K562 (cell line): ENCODE results near the gene DIPK1A.

Experiments used
- ATF7 ChIP-seq: fragments of 450-650 bp; IDR thresholded peaks from 2 replicates; pipeline ENCODE4 v1.7.1; 2014; ENCODE audit warnings: mild to moderate bottlenecking, moderate library complexity
- CREM ChIP-seq: IDR thresholded peaks from 2 replicates; pipeline ENCODE4 v1.6.1; 2014; ENCODE audit warnings: antibody characterized with exemption, low read depth
- CTCF ChIP-seq, 3 experiments: IDR thresholded peaks in 2 of 3; conservative IDR thresholded peaks in 1 of 3; 2 replicates each; pipeline ENCODE4 v1.5.1; 2011 to 2012; ENCODE audit warnings: low read length in 3 of 3, mild to moderate bottlenecking in 3 of 3, control low read depth in 2 of 3, improper control_type of control experiment in 1 of 3, inconsistent platforms in 1 of 3, low read depth in 1 of 3, mixed read lengths in 1 of 3, moderate library complexity in 1 of 3; ENCODE audit not compliant: insufficient read depth in 2 of 3
- IRF2 ChIP-seq: sonication (generic); formaldehyde crosslinking; IDR thresholded peaks from 2 replicates; pipeline ENCODE4 v1.8.1; 2022; ENCODE audit warnings: mild to moderate bottlenecking, missing genetic modification reagents
- POLR2A ChIP-seq: fragments of 450-650 bp; conservative IDR thresholded peaks from 2 replicates; pipeline ENCODE4 v1.6.1; 2016
- TOE1 ChIP-seq, 2 experiments: fragments of 450-650 bp in 1 of 2; sonication (generic) in 1 of 2; formaldehyde crosslinking in 1 of 2; IDR thresholded peaks; 2 replicates each; pipeline versions ENCODE4 v1.7.1 to v1.8.0; 2016 to 2022; ENCODE audit warnings: borderline replicate concordance in 2 of 2, mild to moderate bottlenecking in 2 of 2, antibody characterized with exemption in 1 of 2, inconsistent platforms in 1 of 2, low read depth in 1 of 2, missing genetic modification reagents in 1 of 2, moderate library complexity in 1 of 2
- ZNF212 ChIP-seq: fragments of 450-650 bp; formaldehyde crosslinking; IDR thresholded peaks from 2 replicates; pipeline ENCODE4 v1.4.0; 2020; ENCODE audit warnings: mild to moderate bottlenecking
- TF ChIP-seq, protein P1 (sequence below): sonication (generic); formaldehyde crosslinking; IDR thresholded peaks from 2 replicates; pipeline ENCODE4 v1.8.0; 2022; ENCODE audit warnings: mild to moderate bottlenecking, missing genetic modification reagents, borderline replicate concordance

DNA sequence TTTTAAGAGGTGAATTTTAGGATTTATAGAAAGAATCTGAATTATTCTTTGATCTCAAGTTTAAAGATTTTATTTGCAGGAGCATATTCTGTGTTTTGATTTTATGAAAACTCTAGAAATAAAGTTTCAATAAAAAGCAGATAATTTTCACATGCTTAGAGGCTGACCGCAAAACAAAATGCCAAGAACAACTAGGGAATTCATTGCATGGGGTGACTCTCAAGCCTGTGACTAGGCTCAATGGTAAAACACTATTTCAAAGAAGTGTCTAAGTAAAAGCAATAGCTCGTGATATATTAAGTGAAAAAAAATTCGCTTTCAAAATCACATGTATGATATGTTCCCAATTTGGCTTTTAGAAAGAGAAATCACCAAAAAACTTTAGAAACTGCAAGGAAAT is 79.9 kb downstream of the DIPK1A start:
- no peak for TF ChIP-seq ZNF212 (CRISPR knock-in tag)
- no peak for TF ChIP-seq IRF2
- TF ChIP-seq CREM, result no peak
- TF ChIP-seq POLR2A, result no peak
- TF ChIP-seq, protein P1, sequence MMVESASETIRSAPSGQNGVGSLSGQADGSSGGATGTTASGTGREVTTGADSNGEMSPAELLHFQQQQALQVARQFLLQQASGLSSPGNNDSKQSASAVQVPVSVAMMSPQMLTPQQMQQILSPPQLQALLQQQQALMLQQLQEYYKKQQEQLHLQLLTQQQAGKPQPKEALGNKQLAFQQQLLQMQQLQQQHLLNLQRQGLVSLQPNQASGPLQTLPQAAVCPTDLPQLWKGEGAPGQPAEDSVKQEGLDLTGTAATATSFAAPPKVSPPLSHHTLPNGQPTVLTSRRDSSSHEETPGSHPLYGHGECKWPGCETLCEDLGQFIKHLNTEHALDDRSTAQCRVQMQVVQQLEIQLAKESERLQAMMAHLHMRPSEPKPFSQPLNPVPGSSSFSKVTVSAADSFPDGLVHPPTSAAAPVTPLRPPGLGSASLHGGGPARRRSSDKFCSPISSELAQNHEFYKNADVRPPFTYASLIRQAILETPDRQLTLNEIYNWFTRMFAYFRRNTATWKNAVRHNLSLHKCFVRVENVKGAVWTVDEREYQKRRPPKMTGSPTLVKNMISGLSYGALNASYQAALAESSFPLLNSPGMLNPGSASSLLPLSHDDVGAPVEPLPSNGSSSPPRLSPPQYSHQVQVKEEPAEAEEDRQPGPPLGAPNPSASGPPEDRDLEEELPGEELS, result no peak
- TF ChIP-seq CTCF (IDR thresholded peaks at IDR 0.05 in 2 of 3, conservative IDR thresholded peaks at IDR 0.05 in 1 of 3; ENCODE audit: insufficient read depth in 2 of 3, low read depth in 1 of 3, low read length in 3 of 3), result no peak
- no peak for TF ChIP-seq ATF7
- TF ChIP-seq TOE1 (IDR thresholded peaks at IDR 0.05; ENCODE audit: borderline replicate concordance), result no peak
- TF ChIP-seq TOE1 (CRISPR knock-in tag; IDR thresholded peaks at IDR 0.05; ENCODE audit: borderline replicate concordance, low read depth), result no peak
